ENCODE measurements around the gene SCGB2B2. TPM values are rescaled to one million over a fixed set of nuclear protein-coding genes. Genes with fewer than 3 reads are reported as not detected.

SCGB2B2 gene
- total RNA-seq = 1.2 TPM

GRCh38 chr19:34676697-34677385, at the start of gene SCGB2B2:
Gene SCGB2B2 (minus strand): TSS chr19:34677159. CDS start chr19:34594563, 82,596 bp downstream.

GRCh38 chr19:34677386-34678084, 576 bp upstream of the SCGB2B2 start, which contains the start of gene ZNF302:
Gene ZNF302 (plus strand): TSS chr19:34677678. CDS start chr19:34678805, 1,127 bp downstream.

Small RNAs within 50 kb of the gene (small RNA-seq; reads per million reads assigned to genes)
- gene RF00611 = not detected

Other genes starting within 250 kb of the SCGB2B2 start
- gene UBA2, start 248.8 kb downstream of the SCGB2B2 start, total RNA-seq = 124 TPM
- 21.0 TPM for gene WTIP, start 195.4 kb downstream of the SCGB2B2 start, total RNA-seq
- 54.7 TPM for gene ZNF302, start 519 bp upstream of the SCGB2B2 start, total RNA-seq
- gene ZNF181, start 57.1 kb upstream of the SCGB2B2 start, total RNA-seq = 30.9 TPM
- 14.3 TPM for gene ZNF599, start 96.1 kb upstream of the SCGB2B2 start, total RNA-seq
- 9.0 TPM for gene ZNF30, start 249.7 kb upstream of the SCGB2B2 start, total RNA-seq

Data from diencephalon (tissue), 1 donor.